GM12874 (cell line): ENCODE data around the gene STAT5B.

Experiments
- TF ChIP-seq, protein P1 (sequence below): IDR thresholded peaks from 2 replicates; pipeline ENCODE4 v1.5.1; 2011; ENCODE audit warnings: low read depth, mild to moderate bottlenecking, control low read depth, low read length, moderate library complexity; ENCODE audit not compliant: insufficient read depth

The STAT5B gene

GRCh38 chr17:42276609-42277341, 584 bp upstream of the STAT5B start:
- TF ChIP-seq, protein P1, sequence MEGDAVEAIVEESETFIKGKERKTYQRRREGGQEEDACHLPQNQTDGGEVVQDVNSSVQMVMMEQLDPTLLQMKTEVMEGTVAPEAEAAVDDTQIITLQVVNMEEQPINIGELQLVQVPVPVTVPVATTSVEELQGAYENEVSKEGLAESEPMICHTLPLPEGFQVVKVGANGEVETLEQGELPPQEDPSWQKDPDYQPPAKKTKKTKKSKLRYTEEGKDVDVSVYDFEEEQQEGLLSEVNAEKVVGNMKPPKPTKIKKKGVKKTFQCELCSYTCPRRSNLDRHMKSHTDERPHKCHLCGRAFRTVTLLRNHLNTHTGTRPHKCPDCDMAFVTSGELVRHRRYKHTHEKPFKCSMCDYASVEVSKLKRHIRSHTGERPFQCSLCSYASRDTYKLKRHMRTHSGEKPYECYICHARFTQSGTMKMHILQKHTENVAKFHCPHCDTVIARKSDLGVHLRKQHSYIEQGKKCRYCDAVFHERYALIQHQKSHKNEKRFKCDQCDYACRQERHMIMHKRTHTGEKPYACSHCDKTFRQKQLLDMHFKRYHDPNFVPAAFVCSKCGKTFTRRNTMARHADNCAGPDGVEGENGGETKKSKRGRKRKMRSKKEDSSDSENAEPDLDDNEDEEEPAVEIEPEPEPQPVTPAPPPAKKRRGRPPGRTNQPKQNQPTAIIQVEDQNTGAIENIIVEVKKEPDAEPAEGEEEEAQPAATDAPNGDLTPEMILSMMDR, result no peak

- TF ChIP-seq, protein P1, result no peak
Observed at GRCh38 chr17:42275527-42276358, 448 bp downstream of the STAT5B start.

DNA sequence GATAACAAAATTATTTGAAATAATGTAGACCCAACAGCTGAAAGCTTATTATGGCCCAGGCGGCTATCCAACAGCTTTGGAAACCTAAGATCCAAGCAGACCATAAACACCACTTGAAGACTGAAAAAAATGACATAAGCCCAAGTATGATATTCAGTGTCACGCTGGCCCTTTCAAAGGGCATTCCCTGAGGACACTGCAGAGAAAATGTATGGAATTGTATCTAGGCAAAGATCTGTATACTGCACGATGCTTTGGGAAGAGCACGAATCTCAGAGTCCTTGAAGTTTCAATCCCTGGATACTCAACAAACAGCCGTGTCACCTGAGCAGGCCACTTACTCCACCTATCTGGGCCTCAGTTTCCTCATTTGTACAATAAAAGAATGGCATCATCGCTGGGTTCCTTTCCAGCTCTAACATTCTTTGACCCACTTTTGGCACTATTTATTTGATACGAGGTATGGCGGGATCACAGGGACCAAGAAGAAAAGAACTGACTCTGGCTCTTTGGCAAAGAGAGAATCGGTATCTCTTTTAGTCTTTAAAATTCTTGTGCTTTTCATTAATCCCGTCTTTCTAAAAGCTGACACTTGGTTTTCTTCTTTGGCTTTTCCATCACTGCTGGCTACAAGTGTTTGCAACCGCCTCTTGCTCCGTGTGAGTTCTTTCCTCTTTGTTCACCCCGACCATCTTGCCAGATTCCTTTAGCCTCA, 1.2 kb downstream of the STAT5B start:
- TF ChIP-seq, protein P1, result no peak

DNA sequence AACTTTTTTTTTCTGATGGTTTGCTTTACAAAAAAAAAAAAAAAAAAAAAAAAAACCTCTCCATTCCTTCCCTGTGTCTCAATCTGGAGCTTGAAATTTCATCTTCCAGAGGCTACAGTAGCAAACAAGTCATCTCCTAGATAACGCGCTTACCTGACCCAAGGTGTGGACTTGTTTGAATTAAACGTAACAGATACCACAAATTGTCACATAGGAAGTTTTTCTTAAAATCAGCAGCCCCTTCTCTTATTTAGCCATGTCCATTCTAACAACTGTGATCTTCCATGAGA, 2.0 kb downstream of the STAT5B start:
- TF ChIP-seq, protein P1, result no peak

DNA sequence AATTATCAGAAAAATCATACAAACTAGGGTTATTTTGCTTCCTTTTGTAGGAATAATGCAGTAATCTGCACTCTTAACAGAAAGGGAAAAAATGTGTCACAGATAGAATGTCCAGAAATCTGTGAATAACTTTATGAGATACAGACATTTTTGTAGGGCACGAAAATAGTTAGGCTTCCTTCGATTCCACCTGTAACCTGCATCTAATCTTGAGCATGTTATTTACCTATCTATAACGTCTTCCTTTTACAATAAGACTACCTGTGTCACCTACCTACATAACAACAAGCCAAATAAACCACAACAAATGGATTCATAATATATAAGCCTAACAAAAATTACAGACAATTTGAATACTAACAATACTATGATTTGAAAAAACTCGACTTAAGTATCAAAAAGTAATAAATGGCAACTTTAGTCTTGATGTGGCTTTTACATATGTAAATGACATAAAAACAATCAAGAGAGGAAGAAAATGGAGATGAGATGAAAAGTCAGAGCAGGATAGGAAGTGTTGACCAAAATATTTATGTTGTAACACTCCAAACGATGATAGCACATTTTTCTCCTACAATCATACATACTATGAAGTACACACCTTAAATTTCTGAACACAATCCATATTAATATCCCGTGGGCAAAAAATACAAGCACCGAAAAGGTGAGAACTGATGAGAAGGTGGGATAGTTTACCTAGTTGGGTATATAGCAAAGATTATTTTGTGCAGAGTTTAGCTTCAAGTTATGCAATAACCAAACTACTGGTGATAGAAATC, 2.5 kb downstream of the STAT5B start:
- TF ChIP-seq, protein P1, result no peak

- TF ChIP-seq, protein P1, result no peak
Observed at GRCh38 chr17:42272162-42272907, 3.9 kb downstream of the STAT5B start.
